SIG-M5 (cell line): ENCODE results near the gene SOAT2.

Experiments
- DNase-seq: peaks from one replicate; lab custom pipeline; 2025; lab: John Stamatoyannopoulos, UW

Gene SOAT2

DNA sequence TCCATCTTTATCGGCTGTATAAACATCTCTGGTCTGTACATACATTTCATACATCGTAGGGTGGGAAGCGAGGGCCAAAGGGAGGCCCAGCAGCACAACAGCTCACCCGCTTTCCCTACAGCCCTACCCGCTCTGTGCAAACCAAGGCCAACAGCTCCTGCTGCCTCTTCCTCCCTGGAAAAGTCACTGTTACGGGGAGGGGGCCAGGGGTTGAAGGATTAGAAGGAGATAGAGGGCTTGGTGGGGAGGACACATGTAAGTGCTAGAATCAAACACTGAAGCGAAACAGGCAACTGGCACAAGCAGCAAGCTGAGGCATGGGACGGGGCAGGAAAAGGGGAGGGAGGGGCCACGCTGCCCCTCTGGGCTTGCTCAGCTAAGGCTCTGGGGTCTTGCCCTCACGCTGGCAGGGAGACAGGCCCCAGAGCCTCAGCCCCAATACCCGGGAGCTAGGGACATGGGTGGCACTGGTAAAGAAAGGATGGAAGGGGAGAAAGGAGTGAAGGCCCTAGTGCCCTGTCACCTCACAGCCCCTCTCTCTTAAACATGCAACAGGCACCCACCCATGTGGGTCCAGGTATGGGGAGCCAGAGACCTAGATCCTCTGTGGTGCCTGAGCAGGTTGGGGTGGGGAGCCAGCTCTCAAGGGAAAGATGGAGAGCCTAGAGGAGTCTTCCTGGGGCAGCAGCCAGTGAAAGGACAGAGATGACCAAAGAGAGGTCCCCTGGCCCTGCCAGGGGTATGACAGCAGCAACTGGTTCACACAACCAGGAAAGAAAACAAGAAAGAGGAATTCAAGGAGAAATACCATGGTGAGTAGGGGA is 38.5 kb upstream of the SOAT2 start:
- no peak for DNase-seq

DNA sequence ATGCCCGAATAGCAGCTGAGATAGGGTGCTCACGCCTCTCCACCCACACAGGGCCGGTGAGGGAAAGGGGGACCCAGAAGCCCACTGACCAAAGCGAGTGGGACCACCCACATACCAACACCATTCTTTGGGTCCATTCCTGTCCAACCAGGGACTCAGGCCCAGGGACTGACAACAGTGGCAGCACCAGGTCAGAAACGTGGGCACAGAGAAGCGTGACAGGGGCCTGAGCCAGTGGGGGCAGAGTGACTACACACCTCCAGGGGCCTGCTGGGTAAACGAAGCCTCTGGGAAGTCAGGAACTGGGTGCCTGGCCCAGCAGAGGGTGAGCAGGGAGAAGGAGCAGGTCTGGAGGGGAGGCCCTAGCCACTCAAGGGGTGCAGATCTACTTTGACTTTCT is 37.8 kb upstream of the SOAT2 start:
- DNase-seq, result no peak

DNA sequence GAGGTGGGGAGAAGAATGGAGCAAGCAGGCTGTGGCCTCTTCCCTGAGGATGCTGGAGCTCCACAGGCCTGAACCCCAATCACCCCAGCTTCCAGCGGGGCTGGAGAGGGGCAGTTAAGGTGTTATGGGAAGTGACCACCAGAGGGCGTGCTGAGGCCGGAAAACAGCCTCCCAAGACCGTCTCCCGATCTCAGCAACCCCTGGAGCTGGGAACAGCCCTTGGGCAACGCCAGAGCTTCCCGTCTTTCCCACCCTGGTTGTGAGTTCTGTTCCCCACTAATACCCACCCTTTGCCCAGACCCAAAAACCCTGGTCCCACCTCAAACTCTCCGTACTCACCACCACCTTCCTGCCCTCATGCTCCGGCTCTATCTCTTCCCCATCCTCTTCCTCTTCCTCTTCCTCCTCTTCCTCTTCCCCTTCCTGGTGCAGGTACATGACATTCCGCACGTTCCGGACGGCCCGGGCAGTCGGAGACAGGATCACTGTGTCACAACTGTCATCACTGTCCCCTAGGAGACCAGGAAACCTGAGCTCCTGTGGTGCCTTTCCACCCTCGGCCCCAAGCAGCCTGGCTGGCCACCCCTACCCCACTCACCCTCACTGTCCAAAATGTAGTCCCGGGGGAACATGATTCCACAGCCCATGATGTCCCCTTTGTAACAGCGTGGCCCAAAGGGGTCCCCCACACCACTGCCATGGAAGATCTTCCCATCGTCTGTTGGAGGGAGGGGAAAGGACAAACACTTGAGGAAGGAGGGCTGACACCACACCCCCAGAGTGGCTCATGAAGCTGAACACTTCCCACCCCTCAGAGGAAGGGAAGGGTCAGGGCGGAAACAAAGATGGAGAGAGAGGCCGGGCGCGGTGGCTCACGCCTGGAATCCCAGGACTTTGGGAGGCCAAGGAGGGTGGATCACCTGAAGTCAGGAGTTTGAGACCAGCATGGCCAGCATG is 37.0 kb upstream of the SOAT2 start:
- no peak for DNase-seq

DNA sequence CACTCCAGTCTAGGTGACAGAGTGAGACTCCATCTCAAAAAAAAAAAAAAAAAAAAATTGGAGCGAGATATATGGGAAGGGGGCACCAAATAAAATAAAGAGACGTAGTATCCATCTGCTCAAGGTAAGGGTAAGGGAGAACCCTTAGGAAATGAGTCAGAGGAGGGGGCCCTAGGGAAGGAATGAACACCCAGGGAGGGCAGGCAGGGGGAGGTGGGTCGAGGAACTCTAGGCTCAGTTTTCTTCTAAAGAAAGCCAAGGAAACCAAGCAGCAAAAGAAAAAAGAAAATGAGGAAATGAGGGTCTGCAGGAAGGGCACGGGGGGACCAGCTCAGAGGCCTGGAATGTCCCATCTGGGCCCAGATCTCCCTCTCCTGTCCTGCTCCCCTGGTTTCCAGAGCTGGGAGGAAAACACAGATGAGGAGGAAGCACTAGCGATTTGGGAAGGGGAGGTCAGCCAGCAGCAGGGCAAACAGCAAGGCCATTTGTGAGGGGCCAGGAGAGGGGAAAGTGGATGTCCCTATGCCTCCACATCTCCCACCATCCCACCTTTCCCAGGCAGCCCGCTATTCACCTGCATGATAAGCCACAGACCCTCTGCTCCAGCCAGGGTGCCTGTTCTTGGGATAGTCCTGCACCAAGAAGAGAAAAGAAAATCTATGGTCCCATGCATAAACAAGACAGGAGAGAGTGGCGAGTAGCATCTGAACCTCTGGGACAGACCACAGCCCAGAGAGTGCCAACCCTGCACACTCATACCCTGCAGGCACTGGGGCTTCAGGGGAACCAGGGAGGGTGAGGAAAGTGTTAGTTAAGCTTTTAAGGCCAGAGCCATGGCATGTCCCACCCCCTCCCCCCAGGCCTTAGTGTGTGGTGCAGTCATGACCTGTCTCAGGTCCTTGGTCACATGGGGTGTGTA is 36.0 kb upstream of the SOAT2 start:
- no peak for DNase-seq

DNA sequence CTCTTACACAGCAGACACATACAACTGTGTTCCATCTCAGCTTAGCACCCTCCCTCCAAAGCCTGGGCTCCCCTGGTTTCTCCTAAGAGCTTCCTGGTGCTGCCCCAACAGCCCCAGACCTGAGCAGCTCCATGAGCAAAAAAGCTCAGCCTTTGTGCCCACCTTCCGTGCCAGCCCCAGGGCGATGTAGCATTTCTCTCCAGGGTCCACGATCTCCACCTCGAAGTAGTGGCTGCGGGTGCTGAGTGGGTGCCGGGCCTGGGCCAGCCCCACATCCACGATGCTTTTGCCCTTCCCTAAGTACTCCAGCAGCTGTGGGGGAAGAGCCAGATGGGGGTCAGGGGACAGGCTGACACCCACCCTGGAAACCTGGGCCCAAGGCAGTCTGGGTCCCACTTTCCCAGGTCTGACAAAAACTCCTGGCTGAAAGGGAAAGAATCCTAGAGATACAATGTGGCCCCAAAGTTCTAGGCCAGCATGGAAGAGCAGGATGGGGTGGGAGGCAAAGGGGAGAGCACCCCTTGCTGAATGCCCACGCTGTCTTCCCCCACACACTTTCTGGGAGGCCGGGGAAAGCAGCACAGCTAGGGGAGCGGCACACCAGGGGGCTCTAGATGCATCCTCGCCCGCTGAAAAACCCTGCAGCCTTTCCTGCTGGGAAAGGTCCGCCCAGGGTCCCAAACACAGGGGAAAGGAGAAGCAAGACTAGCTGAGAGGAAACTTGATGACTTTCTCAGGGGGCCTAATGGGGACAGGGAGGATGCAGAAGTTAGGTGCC is 35.1 kb upstream of the SOAT2 start:
- no peak for DNase-seq

DNA sequence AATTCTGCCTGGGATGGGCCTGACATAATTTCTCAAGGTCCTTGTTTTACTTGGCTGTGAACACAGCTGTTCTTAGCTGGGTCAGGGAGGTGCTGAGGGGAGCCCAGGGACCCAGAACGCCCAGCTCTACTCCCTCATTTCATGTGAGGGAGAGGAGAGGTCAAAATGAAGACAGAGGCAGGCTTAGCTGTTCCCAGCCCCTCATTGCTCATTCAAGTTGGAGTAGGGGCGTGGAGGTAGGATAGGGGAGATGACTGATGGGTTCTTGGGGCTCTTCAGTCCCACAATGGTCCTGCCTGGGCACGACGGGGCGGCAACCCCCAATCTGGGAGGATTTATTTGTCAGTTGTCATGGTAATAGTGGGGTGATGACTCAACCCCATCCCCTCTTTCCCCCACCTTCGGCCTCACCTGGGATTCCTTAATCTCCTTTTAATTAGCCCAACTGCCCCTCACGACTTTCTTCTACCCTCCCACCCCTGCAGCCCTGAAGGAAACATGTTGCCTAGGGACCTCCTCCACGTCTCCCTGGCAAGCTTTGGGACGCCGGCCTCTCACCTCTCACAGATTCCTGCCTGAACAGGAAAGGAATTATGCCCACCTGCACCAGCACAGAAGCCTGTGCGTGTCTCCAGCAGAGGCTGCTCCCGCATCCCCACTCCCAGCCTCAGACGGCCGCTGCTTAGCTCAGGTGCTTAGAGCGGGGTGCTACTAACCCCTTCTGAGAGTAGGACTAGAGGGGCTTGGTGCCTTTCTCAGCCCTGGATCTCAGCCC is 34.3 kb upstream of the SOAT2 start:
- DNase-seq, result no peak

DNA sequence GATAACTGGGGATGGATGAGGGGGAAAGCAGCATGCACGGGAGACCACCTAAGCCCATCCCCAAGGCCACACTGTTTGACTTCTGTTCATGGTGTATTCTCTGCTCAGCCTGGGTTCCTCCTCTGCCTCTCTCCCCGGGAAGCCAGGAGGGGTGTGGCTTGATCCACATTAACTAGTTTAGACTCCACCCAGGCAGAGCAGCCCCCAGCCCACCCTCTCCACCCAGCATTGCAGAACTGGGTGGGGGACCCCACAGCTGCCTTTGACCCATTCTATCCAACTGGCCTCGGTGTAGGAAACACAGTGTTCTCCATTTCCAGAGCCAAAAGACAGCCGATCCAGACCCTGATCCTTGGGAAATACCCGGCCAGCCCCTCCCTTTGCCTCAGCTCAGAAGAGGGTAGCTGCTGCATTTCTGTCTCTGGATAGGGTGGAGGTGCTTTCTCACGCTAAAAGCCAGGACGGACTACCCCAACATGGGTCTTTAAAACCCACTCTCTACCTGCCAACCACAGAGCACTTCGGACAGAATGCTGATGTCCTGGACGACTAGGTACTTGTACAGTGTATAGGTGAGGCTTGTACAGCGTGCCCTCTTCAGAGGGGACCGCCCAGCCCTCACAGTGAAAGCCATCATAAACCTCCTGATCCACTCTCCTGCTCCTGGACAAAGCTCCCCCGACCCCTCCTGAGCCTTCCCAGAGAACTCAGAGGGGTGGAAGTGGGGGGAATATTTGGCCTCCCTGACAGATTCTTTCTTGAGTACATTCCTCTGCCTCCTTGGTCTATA is 33.5 kb upstream of the SOAT2 start:
- DNase-seq, result no peak

DNA sequence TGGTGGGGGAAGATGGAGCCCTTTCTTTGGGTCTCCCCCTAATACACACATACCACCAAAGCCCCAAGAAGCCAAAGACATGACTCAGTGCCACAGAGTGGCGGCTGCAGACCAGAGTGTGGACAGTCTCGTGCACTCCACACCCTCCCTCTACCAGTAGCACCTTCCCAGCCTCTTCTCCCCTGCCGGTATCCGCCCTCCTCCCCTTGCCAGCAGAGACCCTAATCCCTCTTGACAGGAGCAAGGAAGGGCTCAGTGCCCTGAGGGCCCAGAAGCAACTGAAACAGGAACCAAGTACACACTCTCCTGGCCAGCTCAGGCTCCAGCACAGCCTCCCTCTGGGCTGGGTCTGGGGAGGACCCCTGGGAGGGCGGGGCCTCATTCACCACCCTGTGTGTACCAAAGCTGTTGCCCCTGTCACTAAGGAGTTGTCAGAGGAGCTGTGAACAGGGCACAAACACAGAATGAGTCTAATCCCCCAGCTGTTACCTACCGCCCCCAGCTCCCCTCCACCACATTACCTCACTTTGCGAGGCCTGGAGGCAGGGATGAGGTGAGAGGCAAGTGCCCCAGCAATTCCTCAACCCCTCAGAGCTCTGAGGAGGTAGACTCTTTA is 32.3 kb upstream of the SOAT2 start:
- DNase-seq, result no peak

DNA sequence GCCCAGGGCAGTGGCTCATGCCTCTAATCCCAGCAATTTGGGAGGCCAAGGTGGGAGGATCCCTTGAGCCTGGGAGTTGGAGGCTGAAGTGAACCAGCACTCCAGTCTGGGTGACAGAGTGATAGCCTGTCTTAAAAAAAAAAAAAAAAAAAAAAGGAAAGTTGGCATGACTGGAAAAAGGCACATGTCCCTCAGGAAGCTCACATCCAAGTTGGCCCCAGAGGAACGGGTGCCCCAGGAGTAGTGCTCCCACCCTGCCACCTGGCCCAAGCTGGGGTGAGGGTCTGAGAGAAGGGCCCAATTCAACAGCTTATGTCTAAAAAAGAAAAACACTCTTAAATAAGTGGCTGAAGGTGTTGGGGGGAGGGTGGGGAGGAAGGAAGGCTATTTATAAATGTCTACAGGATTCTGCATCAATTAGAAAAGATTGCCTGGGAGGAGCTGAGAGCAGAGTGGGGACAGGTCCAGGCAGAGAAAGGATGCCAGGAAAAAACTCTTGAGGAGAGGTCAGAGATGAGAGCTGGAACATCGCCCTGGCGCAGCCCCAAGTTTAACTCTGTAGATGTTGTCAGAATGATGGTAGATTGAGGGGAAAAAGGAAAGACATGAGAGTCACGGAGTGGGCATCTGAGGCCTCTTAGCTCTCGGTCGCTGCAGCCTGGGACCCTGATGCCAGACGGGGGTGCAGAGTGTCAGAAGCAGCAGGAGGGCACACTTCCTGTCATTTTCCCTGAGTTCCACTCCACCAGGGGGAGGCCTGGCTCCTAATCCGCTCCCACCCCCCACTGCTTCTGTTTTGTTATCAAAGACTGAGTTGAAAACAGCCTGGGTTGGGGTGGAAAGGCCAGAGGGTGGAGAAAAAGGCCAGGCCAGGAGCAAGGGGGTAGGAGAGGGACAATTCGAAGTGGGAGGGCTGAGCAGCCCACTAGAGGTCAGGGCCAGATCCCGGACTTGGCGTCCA is 31.4 kb upstream of the SOAT2 start:
- no peak for DNase-seq

DNA sequence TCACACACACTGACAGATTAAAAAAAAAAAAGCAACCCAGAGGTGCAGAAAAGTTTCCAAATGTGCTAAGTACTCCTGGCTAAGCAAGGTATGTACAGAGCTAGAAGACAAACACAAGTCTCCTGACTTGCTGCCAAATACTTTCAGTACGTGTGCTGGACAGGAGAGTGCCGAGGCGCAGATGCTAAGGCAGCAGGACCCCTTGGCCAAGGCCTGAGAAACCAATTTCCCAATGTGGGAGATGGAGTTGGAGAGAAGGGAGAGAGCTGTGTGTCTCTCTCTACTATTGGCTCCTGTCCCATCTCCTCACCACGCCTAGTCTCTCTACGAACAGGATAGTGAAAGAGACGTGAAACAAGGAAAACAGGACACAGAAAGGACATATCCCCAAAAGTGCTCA is 29.4 kb upstream of the SOAT2 start:
- DNase-seq, result no peak

DNA sequence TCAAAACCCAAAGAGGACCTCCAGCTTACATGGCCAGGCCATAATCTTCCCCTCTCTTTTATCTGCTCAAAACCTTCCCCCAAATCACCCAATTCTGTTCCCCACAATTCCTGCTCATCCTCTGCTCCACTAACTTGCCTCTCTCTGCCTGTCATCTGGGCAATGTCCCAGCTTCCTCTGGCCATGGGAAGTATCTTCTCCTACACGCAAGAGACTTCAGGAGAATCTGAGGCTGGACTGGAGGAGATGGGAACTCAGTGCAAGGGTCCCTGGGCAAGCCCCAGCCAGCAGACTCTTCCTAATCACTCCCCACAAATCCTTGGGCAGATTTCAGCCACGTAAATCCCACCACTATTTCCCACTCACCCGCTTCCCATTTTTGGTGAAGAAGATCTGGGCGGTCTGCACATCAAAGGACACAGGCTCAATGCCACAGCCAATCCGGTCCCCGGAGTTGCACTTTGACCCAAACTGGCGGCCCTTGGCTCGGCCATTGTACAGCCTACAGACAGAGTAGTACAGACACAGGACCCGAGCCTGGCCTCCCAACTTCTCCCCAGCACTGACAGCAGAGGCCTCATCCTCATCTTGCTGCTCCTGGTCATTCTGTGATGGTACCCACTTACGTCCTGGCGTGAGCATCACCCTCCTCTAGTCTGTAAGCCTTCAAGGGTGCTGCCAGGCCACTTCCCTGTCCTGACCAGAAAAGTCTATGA is 28.8 kb upstream of the SOAT2 start:
- DNase-seq, result no peak

DNA sequence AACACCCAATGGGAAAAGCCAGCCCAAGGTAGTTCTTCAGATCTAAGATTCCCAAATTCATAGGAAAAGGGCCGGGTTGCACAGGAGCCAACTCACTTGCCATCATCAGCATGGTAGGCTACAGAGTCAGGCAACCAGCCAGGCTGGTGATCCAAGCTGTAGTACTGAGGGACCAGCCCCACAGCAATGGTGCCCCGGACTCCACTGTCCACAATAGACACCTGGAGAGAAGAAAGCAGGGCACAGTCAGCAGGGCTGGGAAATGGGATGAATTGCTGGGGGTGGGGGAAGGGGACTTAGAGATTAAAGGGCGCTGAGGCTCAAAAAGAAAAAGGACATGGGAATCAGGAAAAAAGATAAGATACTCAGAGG is 28.3 kb upstream of the SOAT2 start:
- DNase-seq, result no peak

DNA sequence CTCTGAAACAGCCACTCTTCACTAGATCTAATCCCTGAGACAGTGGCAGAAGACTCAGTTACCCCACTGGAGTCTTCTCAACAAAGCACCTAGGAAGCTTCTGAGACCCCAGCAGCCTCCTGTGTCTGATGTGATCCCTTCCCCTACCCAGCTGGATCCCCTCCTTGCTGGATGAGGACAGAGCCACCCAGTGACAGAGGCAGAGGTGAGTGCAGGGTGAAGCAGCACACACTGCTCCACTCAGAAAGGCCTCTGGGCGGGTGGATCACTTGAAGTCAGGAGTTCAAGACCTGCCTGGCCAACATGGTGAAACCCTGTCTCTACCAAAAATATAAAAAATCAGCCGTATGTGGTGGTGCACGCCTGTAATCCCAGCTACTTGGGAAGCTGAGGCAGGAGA is 26.8 kb upstream of the SOAT2 start:
- no peak for DNase-seq

DNA sequence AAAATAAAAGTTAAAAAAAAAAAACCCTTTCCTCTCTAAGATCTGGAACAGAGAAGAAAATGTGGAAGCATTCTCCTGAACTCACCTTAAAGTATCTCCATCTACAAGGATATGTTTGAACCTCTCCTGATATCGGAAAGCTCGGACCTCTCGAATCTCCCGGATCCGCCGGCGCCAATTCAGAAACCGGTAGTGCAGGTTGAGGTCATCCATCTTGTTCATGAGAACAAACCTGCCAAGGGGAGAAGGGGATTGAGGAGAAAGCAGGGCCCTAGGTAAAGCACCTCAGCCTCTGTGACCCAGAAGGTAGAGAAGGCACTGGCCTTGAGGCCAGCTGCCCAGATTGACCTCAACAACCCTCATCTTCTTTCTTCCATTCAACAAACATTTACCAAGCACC is 26.3 kb upstream of the SOAT2 start:
- DNase-seq, result no peak

DNA sequence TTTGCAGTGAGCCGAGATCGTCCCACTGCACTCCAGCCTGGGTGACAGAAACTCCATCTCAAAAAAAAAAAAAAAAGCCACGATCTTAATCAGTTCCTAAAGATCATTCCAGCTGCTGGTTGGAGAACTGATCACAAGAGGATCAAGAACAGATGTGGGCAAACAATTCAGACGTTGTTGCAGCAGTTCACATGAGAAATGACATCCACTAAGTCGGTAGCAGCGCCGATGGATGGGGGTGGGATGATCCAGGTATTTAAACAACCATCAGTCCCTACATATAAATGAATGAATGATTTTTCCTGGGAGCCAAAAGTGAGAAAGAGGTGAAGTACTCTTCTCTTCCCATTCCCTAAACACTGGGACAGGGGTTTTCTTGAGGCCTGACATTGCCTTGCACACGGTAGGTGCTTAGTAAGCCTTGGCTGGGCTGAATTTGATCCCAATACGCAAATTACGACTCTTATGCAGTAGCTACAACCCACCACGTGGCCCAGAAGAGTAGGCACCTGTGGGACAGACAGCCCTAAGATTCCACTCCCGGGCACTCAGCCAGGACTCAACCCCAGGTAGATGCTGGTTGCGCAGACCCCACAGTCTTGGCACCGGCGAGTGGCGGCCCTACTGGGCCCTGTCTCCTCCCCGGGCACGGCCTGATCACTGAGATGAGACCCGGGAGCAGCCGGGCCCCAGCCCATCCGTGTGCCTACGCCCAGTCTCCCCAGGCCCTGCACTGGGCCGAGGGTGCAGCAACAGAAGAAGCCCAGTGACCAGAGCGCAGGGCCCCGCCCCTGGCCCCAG is 24.7 kb upstream of the SOAT2 start:
- DNase-seq, result no peak
